GM23248 (cell line): Measurements from ENCODE around the gene EXOG. TPM values are rescaled to one million over a fixed set of nuclear protein-coding genes. Genes with fewer than 3 reads are reported as not detected.

Experiments
- DNase-seq: peaks from one replicate; pipeline ENCODE4 v3.0.0-alpha.2; 2015
- H2AFZ ChIP-seq: fragments of 200-600 bp; sonication (generic); 2 replicates; pipeline ENCODE4 v1.6.1; 2016; ENCODE audit warnings: antibody characterized with exemption
- H3F3A ChIP-seq: fragments of 200-600 bp; sonication (generic); 2 replicates; pipeline ENCODE4 v1.6.1; 2016; ENCODE audit warnings: mild to moderate bottlenecking, antibody characterized with exemption, mixed run types; ENCODE audit not compliant: insufficient read depth
- H3K27ac ChIP-seq: fragments of 200-600 bp; sonication (generic); 2 replicates; pipeline ENCODE4 v1.5.1; 2016; ENCODE audit warnings: mild to moderate bottlenecking
- H3K27me3 ChIP-seq: fragments of 200-600 bp; sonication (generic); replicated peaks from 2 replicates; pipeline ENCODE4 v1.6.1; 2016; ENCODE audit warnings: mild to moderate bottlenecking; ENCODE audit not compliant: insufficient read depth
- H3K36me3 ChIP-seq: fragments of 200-600 bp; sonication (generic); 2 replicates; pipeline ENCODE4 v1.6.1; 2016; ENCODE audit warnings: low read depth, mild to moderate bottlenecking
- H3K4me1 ChIP-seq: fragments of 200-600 bp; sonication (generic); 2 replicates; pipeline ENCODE4 v1.6.1; 2016; ENCODE audit warnings: mild to moderate bottlenecking; ENCODE audit not compliant: insufficient read depth
- H3K4me2 ChIP-seq: fragments of 200-600 bp; sonication (generic); one replicate; pipeline ENCODE4 v1.6.1; 2016; ENCODE audit warnings: mild to moderate bottlenecking; ENCODE audit not compliant: unreplicated experiment
- H3K4me3 ChIP-seq: fragments of 200-600 bp; sonication (generic); 2 replicates; pipeline ENCODE4 v1.5.1; 2016; ENCODE audit warnings: mild to moderate bottlenecking
- H3K79me2 ChIP-seq: fragments of 200-600 bp; sonication (generic); 2 replicates; pipeline ENCODE4 v1.6.1; 2016; ENCODE audit warnings: mild to moderate bottlenecking; ENCODE audit not compliant: insufficient read depth
- H3K9ac ChIP-seq: fragments of 200-600 bp; sonication (generic); 2 replicates; pipeline ENCODE4 v1.6.1; 2016; ENCODE audit warnings: mild to moderate bottlenecking
- H3K9me2 ChIP-seq: fragments of 200-600 bp; sonication (generic); 2 replicates; pipeline ENCODE4 v1.6.1; 2016; ENCODE audit warnings: mixed run types, mild to moderate bottlenecking, moderate library complexity; ENCODE audit not compliant: insufficient read depth
- H3K9me3 ChIP-seq: fragments of 200-600 bp; sonication (generic); one replicate; pipeline ENCODE4 v1.6.1; 2017; ENCODE audit warnings: low read depth
- H4K20me1 ChIP-seq: fragments of 200-600 bp; sonication (generic); 2 replicates; pipeline ENCODE4 v1.6.0; 2016; ENCODE audit not compliant: insufficient read depth
- EZH2 ChIP-seq: fragments of 200-600 bp; sonication (generic); IDR thresholded peaks from 2 replicates; pipeline ENCODE4 v1.6.1; 2018; ENCODE audit warnings: antibody characterized with exemption, mild to moderate bottlenecking; ENCODE audit not compliant: insufficient read depth, poor library complexity, severe bottlenecking
- EZH2phosphoT487 ChIP-seq: fragments of 200-600 bp; sonication (generic); IDR thresholded peaks from 2 replicates; pipeline ENCODE4 v1.6.1; 2018; ENCODE audit warnings: antibody characterized with exemption, moderate library complexity, mild to moderate bottlenecking, low read depth; ENCODE audit not compliant: insufficient read depth
- WGBS, 2 experiments: methylation state at CpG; one replicate each; pipeline ENCODE4 v1.1.6; 2015 to 2017; ENCODE audit warnings: low lambda C conversion rate in 2 of 2, low coverage in 1 of 2; ENCODE audit errors: missing lambda C conversion rate in 2 of 2; 5-methylcytosine and 5-hydroxymethylcytosine counted together
- in situ Hi-C: fragments of 300-500 bp; cut with MboI; formaldehyde crosslinking; loops from 2 replicates; pipeline ENCODE4 v1.15.0; 2020
- polyA plus RNA-seq: library from polyadenylated mRNA; unstranded; fragments of >200 nt; fragmentation: Nextera tagmentation; extraction: Ambion mirVana; gene quantifications from 2 replicates; pipeline ENCODE4 v1.2.1, GENCODE V29; 2016
- total RNA-seq: library from RNA; depleted of rRNA; stranded (reverse); fragments of >200 nt; shearing (Covaris generic); gene quantifications from 2 replicates; pipeline ENCODE4 v1.2.3, GENCODE V29; 2014

Gene EXOG
- total and polyA plus RNA-seq, 2 experiments from 2014 or later: 6.4 to 8.2 TPM

DNA sequence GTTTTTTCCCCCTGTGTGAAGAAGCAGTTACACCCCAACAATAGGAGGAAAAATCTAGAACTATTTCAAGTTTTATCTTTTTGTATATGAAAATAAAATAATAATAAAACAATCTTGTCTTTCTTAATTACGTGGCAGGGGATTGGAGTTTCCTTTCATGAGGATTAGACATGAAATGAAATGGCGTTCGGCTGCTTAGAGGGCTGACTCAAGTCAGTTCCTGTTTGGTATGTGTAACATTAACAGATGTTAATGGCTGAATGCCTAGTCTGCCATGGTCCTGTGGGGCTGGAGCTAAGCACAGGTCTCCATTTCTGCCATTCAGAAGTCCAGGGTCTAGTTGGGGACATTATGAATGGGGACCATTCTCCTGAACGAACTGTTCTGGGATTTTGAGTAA lies 3.1 kb upstream of the EXOG start:
- Histone ChIP-seq H3K9me2 (no peaks in the 10 kb centered on the region), H3K27me3 (no peaks in the 10 kb centered on the region), H3K27ac (no peak overlapping the region), H3K4me2 (no peak overlapping the region), H3K9ac (no peak overlapping the region), H3F3A (peaks cover 17% of the 10 kb centered on the region; the same call in 1 of the 2 replicates), H3K79me2 (peaks cover 12% of the 10 kb centered on the region; the same call in 1 of the 2 replicates), H3K4me3 (no peak overlapping the region), H3K4me1 (peaks cover 8% of the 10 kb centered on the region; the same call in 1 of the 2 replicates), H2AFZ (no peak overlapping the region), H3K9me3 (no peaks in the 10 kb centered on the region), H3K36me3 (no peaks in the 10 kb centered on the region), H4K20me1 (no peaks in the 10 kb centered on the region)
- TF ChIP-seq EZH2: no peak
- peak; percentile 47 for DNase-seq
- 75 to 89% methylated on average over 4 of the region's 4 CpGs for WGBS, 2 experiments
- in situ Hi-C loops: loop anchor here (25.0 kb wide), 1 partner anchor 381 kb away; no protein-coding TSS in a partner anchor

DNA sequence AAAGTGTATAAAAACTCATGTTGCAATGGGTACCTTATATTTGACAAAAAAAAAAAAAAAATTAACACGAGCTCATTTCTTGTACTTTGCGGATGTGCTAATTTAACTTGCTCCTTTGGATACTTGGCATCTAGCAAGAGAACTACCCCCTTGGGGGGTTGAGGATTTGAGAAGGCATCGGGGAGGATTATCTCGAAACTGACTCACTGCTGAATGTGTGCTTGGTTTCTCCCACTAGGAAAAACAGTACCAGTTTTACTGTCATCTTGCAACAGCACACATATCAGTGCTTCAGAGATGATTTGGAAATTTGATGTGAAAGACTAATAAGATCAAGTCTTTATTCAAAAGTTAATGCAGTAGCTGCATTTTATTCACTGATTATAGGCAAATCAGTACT lies 891 bp downstream of the EXOG start:
- Histone ChIP-seq H3K79me2 (peaks cover 23% of the 10 kb centered on the region; the same call in 1 of the 2 replicates), H3K27me3 (no peaks in the 10 kb centered on the region), H3K4me3 (peak overlapping the region; percentile 82), H4K20me1 (no peaks in the 10 kb centered on the region), H3K9me3 (no peaks in the 10 kb centered on the region), H3K36me3 (peaks cover 11% of the 10 kb centered on the region), H2AFZ (peak overlapping the region; percentile 94), H3K9me2 (no peaks in the 10 kb centered on the region), H3K4me2 (peak overlapping the region; percentile 76), H3K9ac (peak overlapping the region; percentile 76), H3F3A (peaks cover 17% of the 10 kb centered on the region; the same call in 1 of the 2 replicates), H3K4me1 (peaks cover 8% of the 10 kb centered on the region; the same call in 1 of the 2 replicates), H3K27ac (peak overlapping the region; percentile 34; the same call in 1 of the 2 replicates)
- TF ChIP-seq EZH2phosphoT487 (no peak), EZH2 (no peak)
- 14 to 16% methylated on average over 4 of the region's 4 CpGs for WGBS, 2 experiments
- DNase-seq: peak; percentile 54
- in situ Hi-C loops: loop anchor here (25.0 kb wide), 1 partner anchor 385 kb away; no protein-coding TSS in a partner anchor

DNA sequence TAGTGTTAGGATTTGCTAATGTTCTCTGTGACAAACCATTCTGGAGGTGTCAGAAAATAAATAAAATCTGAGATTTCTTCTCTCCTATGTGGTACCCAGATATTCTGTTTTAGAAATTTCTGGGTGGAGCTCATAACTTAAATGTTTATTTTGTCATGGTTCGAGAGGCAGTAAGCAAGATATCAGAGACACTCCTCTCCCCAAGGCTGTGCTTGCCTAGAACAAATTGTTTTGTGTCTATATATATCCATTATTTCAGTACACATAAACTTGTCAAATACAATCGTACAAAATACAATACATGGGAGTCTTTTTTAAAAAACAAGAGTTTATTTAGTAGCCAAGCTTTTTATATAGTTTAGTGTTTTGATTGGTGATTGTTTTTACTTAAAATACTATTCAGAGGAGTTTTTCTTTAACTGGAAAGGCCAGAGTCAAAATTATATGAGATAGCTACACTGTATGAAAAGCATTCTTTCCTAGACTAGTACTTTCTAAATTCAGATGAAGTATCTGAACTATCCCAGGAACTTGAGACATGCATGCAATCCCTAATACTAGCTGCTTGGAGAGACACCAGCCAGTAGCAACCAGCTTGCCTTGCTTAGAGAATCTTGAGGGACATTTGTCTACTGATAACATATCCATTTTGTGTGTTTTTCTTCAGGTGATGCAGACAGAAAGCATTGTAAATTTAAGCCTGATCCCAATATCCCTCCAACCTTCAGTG lies 4.7 kb downstream of the EXOG start:
- H3K4me2 ChIP-seq: no peak overlapping the region
- peaks cover 10% of the 10 kb centered on the region; the same call in 1 of the 2 replicates for H3F3A ChIP-seq
- H2AFZ ChIP-seq: no peak overlapping the region
- no peaks in the 10 kb centered on the region for H3K9me2 ChIP-seq
- no peak for DNase-seq
- in situ Hi-C loops: no loop called here
- peaks cover 25% of the 10 kb centered on the region for H3K36me3 ChIP-seq
- peaks cover 8% of the 10 kb centered on the region; the same call in 1 of the 2 replicates for H3K4me1 ChIP-seq
- no peaks in the 10 kb centered on the region for H4K20me1 ChIP-seq
- H3K4me3 ChIP-seq: no peak overlapping the region
- WGBS, 2 experiments: 96 to 97% methylated on average over 2 of the region's 2 CpGs
- TF ChIP-seq EZH2 (no peak), EZH2phosphoT487 (no peak)
- H3K9me3 ChIP-seq: no peaks in the 10 kb centered on the region
- H3K9ac ChIP-seq: no peak overlapping the region
- no peaks in the 10 kb centered on the region for H3K27me3 ChIP-seq
- peaks cover 23% of the 10 kb centered on the region; the same call in 1 of the 2 replicates for H3K79me2 ChIP-seq
- H3K27ac ChIP-seq: no peak overlapping the region

DNA sequence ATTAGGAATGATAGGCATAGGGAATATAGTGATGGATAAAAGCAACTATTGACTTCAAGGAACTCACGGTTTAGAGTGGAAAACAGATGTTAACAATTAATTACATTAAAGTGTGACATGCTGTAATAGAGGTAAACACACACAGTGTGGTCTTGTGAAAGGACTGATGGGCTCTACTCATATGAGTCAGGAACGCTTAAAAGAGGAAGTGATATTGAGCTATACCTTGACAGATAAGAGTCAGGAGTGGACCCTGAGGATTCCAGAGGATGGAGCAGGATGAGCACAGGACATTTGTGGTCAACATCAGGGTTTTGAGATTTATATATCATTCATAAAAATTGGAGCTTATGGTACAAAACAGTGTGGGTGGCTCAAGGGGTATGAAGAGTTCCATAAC lies 11.0 kb downstream of the EXOG start:
- Histone ChIP-seq H3K9me2 (no peaks in the 10 kb centered on the region), H2AFZ (no peak overlapping the region), H3K79me2 (no peaks in the 10 kb centered on the region), H3K9me3 (no peaks in the 10 kb centered on the region), H3K4me3 (no peak overlapping the region), H3K4me1 (no peaks in the 10 kb centered on the region), H3F3A (no peaks in the 10 kb centered on the region), H3K27ac (no peak overlapping the region), H4K20me1 (no peaks in the 10 kb centered on the region), H3K4me2 (no peak overlapping the region), H3K36me3 (peaks cover 34% of the 10 kb centered on the region), H3K27me3 (no peaks in the 10 kb centered on the region), H3K9ac (no peak overlapping the region)
- no peak for TF ChIP-seq EZH2
- no peak for TF ChIP-seq EZH2phosphoT487
- 78 to 83% methylated on average over 2 of the region's 2 CpGs for WGBS, 2 experiments
- DNase-seq: no peak
- in situ Hi-C loops: no loop called here
